Endodermal cell (in vitro differentiated cells): ENCODE measurements around the gene ITGAD. TPM values are rescaled to one million over a fixed set of nuclear protein-coding genes. Genes with fewer than 3 reads are reported as not detected.

Experiments used
- DNase-seq: peaks from one replicate; pipeline ENCODE4 v3.0.0-alpha.2; 2017
- H3K27ac ChIP-seq: 2 replicates; pipeline ENCODE4 v1.5.1; 2013; ENCODE audit warnings: mild to moderate bottlenecking, low read depth, low read length, moderate library complexity
- H3K27me3 ChIP-seq: 2 replicates; pipeline ENCODE4 v1.6.1; 2013; ENCODE audit warnings: mild to moderate bottlenecking, low read length, moderate library complexity; ENCODE audit not compliant: insufficient read depth, control insufficient read depth, poor library complexity, severe bottlenecking
- H3K36me3 ChIP-seq: 2 replicates; pipeline ENCODE4 v1.7.0; 2013; ENCODE audit warnings: mild to moderate bottlenecking, low read length, moderate library complexity; ENCODE audit not compliant: control insufficient read depth, insufficient read depth
- H3K4me1 ChIP-seq: one replicate; pipeline ENCODE4 v1.7.0; 2013; ENCODE audit warnings: low read length; ENCODE audit not compliant: control insufficient read depth, insufficient read depth
- H3K4me3 ChIP-seq: 2 replicates; pipeline ENCODE4 v1.5.1; 2013; ENCODE audit warnings: mild to moderate bottlenecking, low read length, moderate library complexity
- H3K9ac ChIP-seq: 2 replicates; pipeline ENCODE4 v1.6.1; 2013; ENCODE audit warnings: mild to moderate bottlenecking, low read length, moderate library complexity; ENCODE audit not compliant: poor library complexity, severe bottlenecking; ENCODE audit errors: extremely low read depth
- H3K9me3 ChIP-seq: 2 replicates; pipeline ENCODE4 v1.6.1; 2013; ENCODE audit warnings: mild to moderate bottlenecking, low read length, moderate library complexity; ENCODE audit not compliant: control insufficient read depth
- H3K27ac Mint-ChIP-seq: 2 replicates; pipeline ENCODE4 v1.8.0; 2020; ENCODE audit warnings: mixed read lengths
- H3K27me3 Mint-ChIP-seq: 2 replicates; pipeline ENCODE4 v1.8.0; 2021; ENCODE audit warnings: mild to moderate bottlenecking, mixed read lengths; ENCODE audit not compliant: insufficient read depth
- H3K36me3 Mint-ChIP-seq: 2 replicates; pipeline ENCODE4 v1.8.0; 2020; ENCODE audit warnings: low read depth, mixed read lengths
- H3K4me1 Mint-ChIP-seq: 2 replicates; pipeline ENCODE4 v1.8.0; 2020; ENCODE audit warnings: mixed read lengths
- H3K4me3 Mint-ChIP-seq: 2 replicates; pipeline ENCODE4 v1.8.0; 2020; ENCODE audit warnings: mild to moderate bottlenecking, moderate library complexity, mixed read lengths
- H3K9me3 Mint-ChIP-seq: 2 replicates; pipeline ENCODE4 v1.8.0; 2020; ENCODE audit warnings: mild to moderate bottlenecking, mixed read lengths
- CTCF ChIP-seq: fragments of 200-600 bp; sonication (generic); conservative IDR thresholded peaks from 2 replicates; pipeline ENCODE4 v1.5.0; 2021; ENCODE audit warnings: antibody characterized with exemption, mild to moderate bottlenecking
- WGBS, 2 experiments: methylation state at CpG; one replicate each; pipeline versions ENCODE4 v1.1.5 to v1.1.7; 2013; ENCODE audit warnings: missing lambda C conversion rate in 2 of 2, mixed read lengths in 1 of 2; ENCODE audit not compliant: insufficient coverage in 1 of 2, insufficient read length in 1 of 2; 5-methylcytosine and 5-hydroxymethylcytosine counted together
- total RNA-seq, 2 donors: library from RNA; stranded (reverse); fragmentation: NEBNext Ultra II Directional in 1 of 2; extraction: Animal tissue kit (Norgen Biotek cat#: 25700) in 1 of 2; gene quantifications; 2 replicates in 1 of 2; 3 replicates in 1 of 2; pipeline ENCODE4 v1.2.1, GENCODE V29; 2021

The ITGAD gene
- total RNA-seq, 2 donors from 2014 or later = not detected

- no peaks in the 10 kb centered on the region for H3K9me3 Mint-ChIP-seq
- peaks cover 12% of the 10 kb centered on the region for H3K4me1 Mint-ChIP-seq
- peak; percentile 83 for DNase-seq
- H3K36me3 Mint-ChIP-seq = peaks cover 12% of the 10 kb centered on the region
- WGBS, 2 experiments = 2 to 4% methylated on average over 24 to 55 of the region's 63 CpGs
- H3K27ac Mint-ChIP-seq = no peak within 1 kb of the TSS
- H3K9ac ChIP-seq = peak within 1 kb of the TSS; percentile 27
- no peaks in the 10 kb centered on the region for H3K4me1 ChIP-seq
- H3K9me3 ChIP-seq = no peaks in the 10 kb centered on the region
- no peak for TF ChIP-seq CTCF
- H3K27me3 ChIP-seq = no peaks in the 10 kb centered on the region
- H3K4me3 Mint-ChIP-seq = peak within 1 kb of the TSS; percentile 66
- H3K36me3 ChIP-seq = peaks cover 17% of the 10 kb centered on the region
- peak within 1 kb of the TSS; percentile 80 for H3K4me3 ChIP-seq
- peaks cover 58% of the 10 kb centered on the region for H3K27me3 Mint-ChIP-seq
- H3K27ac ChIP-seq = peak within 1 kb of the TSS; percentile 72
Measured at GRCh38 chr16:31471875-31472708, 79.0 kb downstream of the ITGAD start, which contains the start of gene TGFB1I1. TSS of gene TGFB1I1 (plus strand) at chr16:31472152. CDS start at chr16:31472189, 37 bp downstream.

- peaks cover 59% of the 10 kb centered on the region for H3K27me3 Mint-ChIP-seq
Measured at GRCh38 chr16:31472709-31473203, 79.6 kb downstream of the ITGAD start.

More at GRCh38 chr16:31472709-31473203, 79.6 kb downstream of the ITGAD start:
- Mint-ChIP-seq H3K36me3 (peaks cover 9% of the 10 kb centered on the region), H3K27ac (no peak overlapping the region), H3K4me1 (peaks cover 14% of the 10 kb centered on the region), H3K9me3 (no peaks in the 10 kb centered on the region), H3K4me3 (peak overlapping the region; percentile 66)
- peak overlapping the region; percentile 77 for H3K4me3 ChIP-seq
- H3K27ac ChIP-seq = no peak overlapping the region
- TF ChIP-seq CTCF = peak; percentile 83
- no peak overlapping the region for H3K9ac ChIP-seq
- peaks cover 22% of the 10 kb centered on the region for H3K36me3 ChIP-seq
- DNase-seq = peak; percentile 91
- H3K27me3 ChIP-seq = no peaks in the 10 kb centered on the region
- H3K4me1 ChIP-seq = no peaks in the 10 kb centered on the region
- no peaks in the 10 kb centered on the region for H3K9me3 ChIP-seq
- WGBS, 2 experiments = 44 to 55% methylated on average over 7 to 20 of the region's 20 CpGs
